Neuronal stem cell (in vitro differentiated cells): ENCODE data around the gene C11orf21.

ENCODE experiments used
- DNase-seq: peaks from one replicate; pipeline ENCODE4 v3.0.0-alpha.2; 2013; ENCODE audit warnings: low spot score
- H2AFZ ChIP-seq: one replicate; pipeline ENCODE4 v1.6.1; 2013; ENCODE audit warnings: mild to moderate bottlenecking, low read length, inconsistent platforms
- H2AK5ac ChIP-seq: 2 replicates; pipeline ENCODE4 v1.6.1; 2013; ENCODE audit warnings: low read depth, mild to moderate bottlenecking, inconsistent platforms, low read length, moderate library complexity, mixed read lengths
- H2BK120ac ChIP-seq: 2 replicates; pipeline ENCODE4 v1.6.1; 2013; ENCODE audit warnings: low read depth, mild to moderate bottlenecking, inconsistent platforms, low read length, moderate library complexity, mixed read lengths
- H2BK12ac ChIP-seq: one replicate; pipeline ENCODE4 v1.6.1; 2013; ENCODE audit warnings: low read length, inconsistent platforms
- H2BK15ac ChIP-seq: 2 replicates; pipeline ENCODE4 v1.6.1; 2013; ENCODE audit warnings: mild to moderate bottlenecking, low read length, inconsistent platforms, mixed read lengths
- H2BK5ac ChIP-seq: one replicate; pipeline ENCODE4 v1.6.1; 2013; ENCODE audit warnings: inconsistent platforms, mild to moderate bottlenecking, low read length, moderate library complexity
- H3K14ac ChIP-seq: one replicate; pipeline ENCODE4 v1.6.1; 2013; ENCODE audit warnings: low read length, inconsistent platforms
- H3K18ac ChIP-seq: 2 replicates; pipeline ENCODE4 v1.6.1; 2013; ENCODE audit warnings: low read length, inconsistent platforms
- H3K23ac ChIP-seq: 2 replicates; pipeline ENCODE4 v1.6.1; 2013; ENCODE audit warnings: low read depth, mild to moderate bottlenecking, mixed read lengths, low read length, inconsistent platforms; ENCODE audit not compliant: poor library complexity
- H3K27ac ChIP-seq: replicated peaks from 3 replicates; pipeline ENCODE4 v1.5.1; 2013; ENCODE audit warnings: low read length, inconsistent platforms
- H3K27me3 ChIP-seq, 3 experiments: 2 replicates each; pipeline ENCODE4 v1.6.1; 2013; ENCODE audit warnings: low read length in 3 of 3, mild to moderate bottlenecking in 2 of 3, inconsistent platforms in 1 of 3, low read depth in 1 of 3, mixed read lengths in 1 of 3, moderate library complexity in 1 of 3; ENCODE audit not compliant: control insufficient read depth in 3 of 3, insufficient read depth in 3 of 3
- H3K36me3 ChIP-seq, 2 donors: replicated peaks in 1 of 2; 2 replicates each; pipeline ENCODE4 v1.6.1; 2013; ENCODE audit warnings: low read length in 2 of 2; ENCODE audit not compliant: control insufficient read depth in 2 of 2, insufficient read depth in 2 of 2
- H3K4ac ChIP-seq: 2 replicates; pipeline ENCODE4 v1.6.1; 2013; ENCODE audit warnings: inconsistent platforms, mild to moderate bottlenecking, low read length, moderate library complexity
- H3K4me1 ChIP-seq, 2 donors: 1 replicate in 1 of 2; 2 replicates in 1 of 2; pipeline ENCODE4 v1.6.1; 2013; ENCODE audit warnings: low read length in 2 of 2, low read depth in 1 of 2; ENCODE audit not compliant: control insufficient read depth in 2 of 2, insufficient read depth in 1 of 2
- H3K4me2 ChIP-seq: one replicate; pipeline ENCODE4 v1.6.1; 2013; ENCODE audit warnings: mild to moderate bottlenecking, low read length, inconsistent platforms; ENCODE audit not compliant: insufficient read depth, poor library complexity, severe bottlenecking
- H3K4me3 ChIP-seq, 2 donors: 2 replicates each; pipeline ENCODE4 v1.5.1; 2013; ENCODE audit warnings: low read length in 2 of 2, mild to moderate bottlenecking in 2 of 2, inconsistent platforms in 1 of 2, moderate library complexity in 1 of 2
- H3K79me1 ChIP-seq: one replicate; pipeline ENCODE4 v1.6.1; 2013; ENCODE audit warnings: low read depth, mild to moderate bottlenecking, inconsistent platforms, low read length, moderate library complexity
- H3K9ac ChIP-seq: one replicate; pipeline ENCODE4 v1.6.1; 2013; ENCODE audit warnings: mild to moderate bottlenecking, low read depth, low read length, inconsistent platforms; ENCODE audit not compliant: poor library complexity
- H3K9me3 ChIP-seq, 2 donors: replicated peaks in 1 of 2; 2 replicates each; pipeline versions ENCODE3 to v1.6.1; 2013; ENCODE audit warnings: low read length in 2 of 2, mild to moderate bottlenecking in 2 of 2, inconsistent platforms in 1 of 2, low read depth in 1 of 2, mixed read lengths in 1 of 2, moderate library complexity in 1 of 2; ENCODE audit not compliant: control insufficient read depth in 2 of 2, insufficient read depth in 1 of 2
- H4K8ac ChIP-seq: one replicate; pipeline ENCODE4 v1.6.1; 2013; ENCODE audit warnings: low read depth, mild to moderate bottlenecking, inconsistent platforms, low read length, moderate library complexity
- H4K91ac ChIP-seq: one replicate; pipeline ENCODE4 v1.6.1; 2013; ENCODE audit warnings: low read length, low read depth, mild to moderate bottlenecking, inconsistent platforms; ENCODE audit not compliant: poor library complexity
- WGBS, 2 donors: extraction: QIAGEN DNeasy Blood & Tissue Kit; methylation state at CpG; one replicate each; pipeline ENCODE4 v1.1.7; 2013; ENCODE audit warnings: missing lambda C conversion rate in 2 of 2, mixed read lengths in 1 of 2; ENCODE audit not compliant: insufficient read length in 2 of 2, insufficient replicate concordance in 1 of 2; ENCODE audit errors: extremely low coverage in 2 of 2; 5-methylcytosine and 5-hydroxymethylcytosine counted together

C11orf21 gene

GRCh38 chr11:2263071-2263565 lies 38.6 kb downstream of the C11orf21 start:
- Histone ChIP-seq H2BK120ac (no peak overlapping the region), H3K36me3 (no peaks in the 10 kb centered on the region), H3K4me2 (no peak overlapping the region), H3K9ac (no peak overlapping the region), H2BK15ac (peak overlapping the region; percentile 3), H3K4ac (no peak overlapping the region), H3K14ac (no peak overlapping the region), H3K9me3 (no peaks in the 10 kb centered on the region), H3K23ac (no peak overlapping the region), H4K91ac (no peak overlapping the region), H3K79me1 (peaks cover 2% of the 10 kb centered on the region), H3K18ac (peak overlapping the region; percentile 5), H3K27me3 (peaks cover 4 to 58% (median 19%) of the 10 kb centered on the region in 3 experiments), H2AK5ac (peak overlapping the region; percentile 4), H2AFZ (no peak overlapping the region), H4K8ac (no peak overlapping the region), H3K4me3 (no peak overlapping the region), H2BK12ac (no peak overlapping the region), H2BK5ac (no peak overlapping the region), H3K27ac (no peak overlapping the region), H3K4me1 (peaks cover 0 to 6% of the 10 kb centered on the region in 2 donors)
- no CpG with 5 or more reads among the region's 10 CpGs for WGBS, 2 donors
- no peak for DNase-seq

GRCh38 chr11:2262301-2263070 lies 39.2 kb downstream of the C11orf21 start:
- peak overlapping the region; percentile 24 for H3K4ac ChIP-seq
- H2AK5ac ChIP-seq = peak overlapping the region; percentile 83
- peak overlapping the region; percentile 71 for H3K18ac ChIP-seq
- DNase-seq = no peak
- H3K79me1 ChIP-seq = no peaks in the 10 kb centered on the region
- H2BK15ac ChIP-seq = peak overlapping the region; percentile 3
- no peak overlapping the region for H2AFZ ChIP-seq
- H2BK5ac ChIP-seq = no peak overlapping the region
- peak overlapping the region; percentile 17 for H3K23ac ChIP-seq
- peaks cover 0 to 6% of the 10 kb centered on the region in 2 donors for H3K4me1 ChIP-seq
- H2BK12ac ChIP-seq = no peak overlapping the region
- H3K9me3 ChIP-seq = no peaks in the 10 kb centered on the region
- H3K27me3 ChIP-seq = peaks cover 0 to 52% (median 12%) of the 10 kb centered on the region in 3 experiments
- no peak overlapping the region for H2BK120ac ChIP-seq
- H3K36me3 ChIP-seq = no peaks in the 10 kb centered on the region
- no peak overlapping the region for H3K4me3 ChIP-seq
- no peak overlapping the region for H3K14ac ChIP-seq
- H3K27ac ChIP-seq = no peak overlapping the region
- no peak overlapping the region for H3K9ac ChIP-seq
- no peak overlapping the region for H4K8ac ChIP-seq
- no peak overlapping the region for H3K4me2 ChIP-seq
- no peak overlapping the region for H4K91ac ChIP-seq
- no CpG with 5 or more reads among the region's 18 CpGs for WGBS, 2 donors

- H3K27me3 ChIP-seq = peaks cover 0 to 43% (median 7%) of the 10 kb centered on the region in 3 experiments
- no peak overlapping the region for H3K27ac ChIP-seq
- H3K4ac ChIP-seq = no peak overlapping the region
- H2BK5ac ChIP-seq = no peak overlapping the region
- H3K79me1 ChIP-seq = no peaks in the 10 kb centered on the region
- H3K23ac ChIP-seq = no peak overlapping the region
- H3K4me2 ChIP-seq = no peak overlapping the region
- H3K18ac ChIP-seq = peak overlapping the region; percentile 84
- peaks cover 0 to 6% of the 10 kb centered on the region in 2 donors for H3K4me1 ChIP-seq
- H3K9me3 ChIP-seq = no peaks in the 10 kb centered on the region
- no peak overlapping the region for H3K4me3 ChIP-seq
- no peak overlapping the region for H2AFZ ChIP-seq
- no peak overlapping the region for H3K9ac ChIP-seq
- H3K14ac ChIP-seq = no peak overlapping the region
- H2AK5ac ChIP-seq = peak overlapping the region; percentile 30
- DNase-seq = no peak
- no CpG with 5 or more reads among the region's 21 CpGs for WGBS, 2 donors
- no peak overlapping the region for H4K8ac ChIP-seq
- H4K91ac ChIP-seq = no peak overlapping the region
- no peak overlapping the region for H2BK15ac ChIP-seq
- H2BK12ac ChIP-seq = no peak overlapping the region
- H2BK120ac ChIP-seq = no peak overlapping the region
- no peaks in the 10 kb centered on the region for H3K36me3 ChIP-seq
Measured at GRCh38 chr11:2261436-2262230, 40.1 kb downstream of the C11orf21 start.
